Hepatocyte (in vitro differentiated cells): ENCODE data around the gene IFNA17. TPM values are rescaled to one million over a fixed set of nuclear protein-coding genes. Genes with fewer than 3 reads are reported as not detected.
"Not testable (repeated sequence)": the region's sequence is repeated elsewhere in the genome, so short reads cannot be mapped to it uniquely, and the experiment has no call there.

Experiments
- DNase-seq: peaks from one replicate; pipeline ENCODE4 v3.0.0-alpha.2; 2016; ENCODE audit warnings: low spot score
- H2AFZ ChIP-seq: fragments of 200-600 bp; sonication (generic); 2 replicates; pipeline ENCODE4 v1.6.0; 2016; ENCODE audit warnings: antibody characterized with exemption, mild to moderate bottlenecking
- H3K27ac ChIP-seq: fragments of 200-600 bp; sonication (generic); 2 replicates; pipeline ENCODE4 v1.5.1; 2016; ENCODE audit warnings: mild to moderate bottlenecking
- H3K27me3 ChIP-seq: fragments of 200-600 bp; sonication (generic); 2 replicates; pipeline ENCODE4 v1.6.1; 2016
- H3K36me3 ChIP-seq: fragments of 200-600 bp; sonication (generic); replicated peaks from 2 replicates; pipeline ENCODE4 v1.5.1; 2016; ENCODE audit warnings: low read depth; ENCODE audit not compliant: insufficient read depth
- H3K4me1 ChIP-seq: fragments of 200-600 bp; sonication (generic); 2 replicates; pipeline ENCODE4 v1.5.1; 2016; ENCODE audit warnings: mild to moderate bottlenecking, moderate library complexity; ENCODE audit not compliant: insufficient read depth
- H3K4me2 ChIP-seq: fragments of 200-600 bp; sonication (generic); 2 replicates; pipeline ENCODE4 v1.6.0; 2016
- H3K4me3 ChIP-seq: fragments of 200-600 bp; sonication (generic); 2 replicates; pipeline ENCODE4 v1.5.1; 2016; ENCODE audit warnings: mild to moderate bottlenecking
- H3K79me2 ChIP-seq: fragments of 200-600 bp; sonication (generic); 2 replicates; pipeline ENCODE4 v1.6.0; 2017; ENCODE audit warnings: mild to moderate bottlenecking
- H3K9me2 ChIP-seq: fragments of 200-600 bp; sonication (generic); replicated peaks from 2 replicates; pipeline ENCODE4 v1.6.0; 2017; ENCODE audit warnings: mild to moderate bottlenecking; ENCODE audit not compliant: insufficient read depth
- H3K9me3 ChIP-seq: fragments of 200-600 bp; sonication (generic); 2 replicates; pipeline ENCODE4 v1.5.1; 2016; ENCODE audit warnings: low read depth, mild to moderate bottlenecking
- H4K20me1 ChIP-seq: fragments of 200-600 bp; sonication (generic); 2 replicates; pipeline ENCODE4 v1.6.0; 2016; ENCODE audit warnings: mild to moderate bottlenecking; ENCODE audit not compliant: insufficient read depth, poor library complexity, severe bottlenecking
- CTCF ChIP-seq: fragments of 200-600 bp; sonication (generic); IDR thresholded peaks from 2 replicates; pipeline ENCODE4 v1.5.1; 2016; ENCODE audit warnings: antibody characterized with exemption, mild to moderate bottlenecking; ENCODE audit not compliant: poor library complexity
- EZH2 ChIP-seq: fragments of 200-600 bp; sonication (generic); IDR thresholded peaks from 2 replicates; pipeline ENCODE4 v1.6.1; 2016; ENCODE audit warnings: antibody characterized with exemption, mild to moderate bottlenecking, borderline replicate concordance
- EZH2phosphoT487 ChIP-seq: fragments of 200-600 bp; sonication (generic); IDR thresholded peaks from one replicate; pipeline ENCODE4 v1.6.1; 2018; ENCODE audit warnings: antibody characterized with exemption, mild to moderate bottlenecking, low read depth, moderate library complexity; ENCODE audit not compliant: unreplicated experiment, severe bottlenecking
- WGBS: methylation state at CpG from one replicate; pipeline ENCODE4 v1.1.6; 2016; ENCODE audit warnings: low lambda C conversion rate; ENCODE audit errors: missing lambda C conversion rate; 5-methylcytosine and 5-hydroxymethylcytosine counted together
- polyA plus RNA-seq: library from polyadenylated mRNA; unstranded; fragments of >200 nt; fragmentation: Nextera tagmentation; extraction: Ambion mirVana; gene quantifications from 2 replicates; pipeline ENCODE4 v1.2.1, GENCODE V29; 2016
- total RNA-seq: library from RNA; depleted of rRNA; stranded (reverse); fragments of >200 nt; gene quantifications from 2 replicates; pipeline ENCODE4 v1.2.3, GENCODE V29; 2014

Gene IFNA17
- total and polyA plus RNA-seq, 2 experiments from 2014 or later = not detected

- TF ChIP-seq CTCF = no peak
- no peak for TF ChIP-seq EZH2phosphoT487
- TF ChIP-seq EZH2 = no peak
- H3K36me3 ChIP-seq = no peaks in the 10 kb centered on the region
- H3K4me2 ChIP-seq = no peak overlapping the region
- 90% methylated on average over 4 of the region's 4 CpGs for WGBS
- no peaks in the 10 kb centered on the region for H3K9me2 ChIP-seq
- H3K27me3 ChIP-seq = peaks cover 6% of the 10 kb centered on the region
- H3K79me2 ChIP-seq = no peaks in the 10 kb centered on the region
- H2AFZ ChIP-seq = no peak overlapping the region
- H3K27ac ChIP-seq = no peak overlapping the region
- no peaks in the 10 kb centered on the region for H4K20me1 ChIP-seq
- H3K4me1 ChIP-seq = no peaks in the 10 kb centered on the region
- H3K4me3 ChIP-seq = no peak overlapping the region
- no peaks in the 10 kb centered on the region for H3K9me3 ChIP-seq
- DNase-seq = no peak
Measured at GRCh38 chr9:21234153-21234687, 6.2 kb upstream of the IFNA17 start.

GRCh38 chr9:21233258-21233657 lies 5.2 kb upstream of the IFNA17 start:
- Histone ChIP-seq H3K4me2 (no peak overlapping the region), H3K4me1 (no peaks in the 10 kb centered on the region), H3K27ac (no peak overlapping the region), H3K4me3 (no peak overlapping the region), H3K79me2 (no peaks in the 10 kb centered on the region), H3K36me3 (no peaks in the 10 kb centered on the region), H3K9me3 (no peaks in the 10 kb centered on the region), H3K27me3 (peaks cover 6% of the 10 kb centered on the region), H2AFZ (no peak overlapping the region), H3K9me2 (no peaks in the 10 kb centered on the region), H4K20me1 (no peaks in the 10 kb centered on the region)
- TF ChIP-seq EZH2 = no peak
- TF ChIP-seq EZH2phosphoT487 = no peak
- no peak for TF ChIP-seq CTCF
- 97% methylated on average over 2 of the region's 2 CpGs for WGBS
- DNase-seq = no peak

GRCh38 chr9:21217211-21217610 lies 10.8 kb downstream of the IFNA17 start, which contains the start of gene IFNA16:
Gene IFNA16 (minus strand): TSS chr9:21217311. CDS start chr9:21217305, 6 bp downstream.
- H3K9me3 ChIP-seq, H2AFZ ChIP-seq, H3K36me3 ChIP-seq, DNase-seq, H3K27me3 ChIP-seq, H3K79me2 ChIP-seq, H3K9me2 ChIP-seq, H3K4me3 ChIP-seq, H3K4me1 ChIP-seq, H4K20me1 ChIP-seq, H3K27ac ChIP-seq, H3K4me2 ChIP-seq: not testable (repeated sequence)
- 82% methylated on average over 1 of the region's 1 CpG for WGBS

- H3K27ac ChIP-seq, H3K4me2 ChIP-seq, DNase-seq, H3K9me3 ChIP-seq, H3K9me2 ChIP-seq, H3K36me3 ChIP-seq, H3K4me3 ChIP-seq, H3K27me3 ChIP-seq, H3K79me2 ChIP-seq, H2AFZ ChIP-seq, H4K20me1 ChIP-seq, H3K4me1 ChIP-seq: not testable (repeated sequence)
- TF ChIP-seq CTCF = peak; percentile 40
- WGBS = 42% methylated on average over 5 of the region's 5 CpGs
Measured at GRCh38 chr9:21213411-21214326, 14.4 kb downstream of the IFNA17 start.

- DNase-seq, H3K4me2 ChIP-seq, H2AFZ ChIP-seq, H3K79me2 ChIP-seq, H3K4me3 ChIP-seq, H3K4me1 ChIP-seq, H3K27me3 ChIP-seq, H4K20me1 ChIP-seq, H3K36me3 ChIP-seq, H3K9me2 ChIP-seq, H3K27ac ChIP-seq, H3K9me3 ChIP-seq: not testable (repeated sequence)
- 86% methylated on average over 2 of the region's 2 CpGs for WGBS
Measured at GRCh38 chr9:21212160-21212559, 15.9 kb downstream of the IFNA17 start.

GRCh38 chr9:21210782-21211181 lies 17.2 kb downstream of the IFNA17 start:
- not testable (repeated sequence) for H4K20me1 ChIP-seq, H3K9me2 ChIP-seq, H3K36me3 ChIP-seq, H3K27me3 ChIP-seq, H3K79me2 ChIP-seq, H2AFZ ChIP-seq, DNase-seq, H3K4me2 ChIP-seq, H3K4me1 ChIP-seq, H3K9me3 ChIP-seq, H3K4me3 ChIP-seq, H3K27ac ChIP-seq
- 97% methylated on average over 2 of the region's 2 CpGs for WGBS
